Measurements from ENCODE around the gene DOCK1. TPM values are rescaled to one million over a fixed set of nuclear protein-coding genes. Genes with fewer than 3 reads are reported as not detected.

Gene DOCK1
- total RNA-seq, 1 donor from 2014 or later, result 72.6 TPM

GRCh38 chr10:127279334-127279774 lies 374.1 kb downstream of the DOCK1 start:
- peaks cover 20% of the 10 kb centered on the region for H3K36me3 Mint-ChIP-seq
- Histone ChIP-seq H3F3A (ENCODE audit: low read depth) (no peaks in the 10 kb centered on the region), H3K36me3 (no peaks in the 10 kb centered on the region), H2AFZ (replicated peaks) (no peak overlapping the region), H4K20me1 (ENCODE audit: low read depth) (no peaks in the 10 kb centered on the region), H3K9me3 (ENCODE audit: low read depth) (no peaks in the 10 kb centered on the region), H3K79me2 (ENCODE audit: low read depth) (no peaks in the 10 kb centered on the region), H3K27ac (no peak overlapping the region), H3K27me3 (no peaks in the 10 kb centered on the region), H3K4me1 (peaks cover 12% of the 10 kb centered on the region), H3K4me2 (no peak overlapping the region), H3K4me3 (no peak overlapping the region), H3K9ac (no peak overlapping the region)
- no peak overlapping the region for H3K4me3 Mint-ChIP-seq
- DNase-seq (ENCODE audit: low spot score), result no peak
- H3K27ac Mint-ChIP-seq, result no peak overlapping the region
- TF ChIP-seq CTCF (IDR thresholded peaks at IDR 0.05) (no peak), EZH2phosphoT487 (IDR thresholded peaks at IDR 0.05) (no peak), EZH2 (IDR thresholded peaks at IDR 0.05) (no peak)
- H3K27me3 Mint-ChIP-seq (ENCODE audit: insufficient read depth, low read depth), result no peaks in the 10 kb centered on the region
- peaks cover 11% of the 10 kb centered on the region for H3K4me1 Mint-ChIP-seq
- no peaks in the 10 kb centered on the region for H3K9me3 Mint-ChIP-seq

GRCh38 chr10:127280446-127280845 lies 375.2 kb downstream of the DOCK1 start:
- Histone ChIP-seq H3K4me1 (peaks cover 12% of the 10 kb centered on the region), H3K4me2 (no peak overlapping the region), H3K36me3 (no peaks in the 10 kb centered on the region), H3F3A (ENCODE audit: low read depth) (no peaks in the 10 kb centered on the region), H3K9ac (no peak overlapping the region), H3K4me3 (no peak overlapping the region), H3K79me2 (ENCODE audit: low read depth) (no peaks in the 10 kb centered on the region), H4K20me1 (ENCODE audit: low read depth) (no peaks in the 10 kb centered on the region), H3K27ac (no peak overlapping the region), H3K9me3 (ENCODE audit: low read depth) (no peaks in the 10 kb centered on the region), H2AFZ (replicated peaks) (no peak overlapping the region), H3K27me3 (no peaks in the 10 kb centered on the region)
- H3K27me3 Mint-ChIP-seq (ENCODE audit: insufficient read depth, low read depth), result no peaks in the 10 kb centered on the region
- peaks cover 19% of the 10 kb centered on the region for H3K36me3 Mint-ChIP-seq
- H3K9me3 Mint-ChIP-seq, result no peaks in the 10 kb centered on the region
- TF ChIP-seq CTCF (IDR thresholded peaks at IDR 0.05), result no peak
- no peak for TF ChIP-seq EZH2phosphoT487 (IDR thresholded peaks at IDR 0.05)
- no peak for TF ChIP-seq EZH2 (IDR thresholded peaks at IDR 0.05)
- no peak overlapping the region for H3K27ac Mint-ChIP-seq
- no peak for DNase-seq (ENCODE audit: low spot score)
- peaks cover 11% of the 10 kb centered on the region for H3K4me1 Mint-ChIP-seq
- H3K4me3 Mint-ChIP-seq, result no peak overlapping the region

GRCh38 chr10:127283017-127283416 lies 377.8 kb downstream of the DOCK1 start:
- H3K4me3 Mint-ChIP-seq, result no peak overlapping the region
- H3K9ac ChIP-seq, result no peak overlapping the region
- H3F3A ChIP-seq (ENCODE audit: low read depth), result no peaks in the 10 kb centered on the region
- no peaks in the 10 kb centered on the region for H4K20me1 ChIP-seq (ENCODE audit: low read depth)
- no peaks in the 10 kb centered on the region for H3K79me2 ChIP-seq (ENCODE audit: low read depth)
- peaks cover 6% of the 10 kb centered on the region for H3K4me1 Mint-ChIP-seq
- H3K36me3 Mint-ChIP-seq, result peaks cover 25% of the 10 kb centered on the region
- H3K36me3 ChIP-seq, result no peaks in the 10 kb centered on the region
- no peak overlapping the region for H3K4me2 ChIP-seq
- peaks cover 9% of the 10 kb centered on the region for H3K9me3 Mint-ChIP-seq
- TF ChIP-seq CTCF (IDR thresholded peaks at IDR 0.05), result no peak
- TF ChIP-seq EZH2 (IDR thresholded peaks at IDR 0.05), result no peak
- TF ChIP-seq EZH2phosphoT487 (IDR thresholded peaks at IDR 0.05), result no peak
- H3K27ac Mint-ChIP-seq, result no peak overlapping the region
- no peak for DNase-seq (ENCODE audit: low spot score)
- H3K27ac ChIP-seq, result no peak overlapping the region
- H3K4me3 ChIP-seq, result no peak overlapping the region
- peaks cover 9% of the 10 kb centered on the region for H3K4me1 ChIP-seq
- peaks cover 3% of the 10 kb centered on the region for H3K9me3 ChIP-seq (ENCODE audit: low read depth)
- peaks cover 2% of the 10 kb centered on the region for H3K27me3 Mint-ChIP-seq (ENCODE audit: insufficient read depth, low read depth)
- no peak overlapping the region for H2AFZ ChIP-seq (replicated peaks)
- no peaks in the 10 kb centered on the region for H3K27me3 ChIP-seq
